HG03457 (cell line): ENCODE results near the gene RPS19.
"Not testable (repeated sequence)": the region's sequence is repeated elsewhere in the genome, so short reads cannot be mapped to it uniquely, and the experiment has no call there.

ENCODE experiments used
- ATAC-seq: cut with Tn5 transposase; IDR thresholded peaks from one replicate; pipeline ENCODE4 v1.9.1; 2021; ENCODE audit warnings: moderate number of reproducible peaks; ENCODE audit not compliant: unreplicated experiment

The RPS19 gene

GRCh38 chr19:41912899-41913537 is 53.0 kb downstream of the RPS19 start:
- ATAC-seq, result no peak

- ATAC-seq, result no peak
Observed at GRCh38 chr19:41913538-41914423, 53.7 kb downstream of the RPS19 start.

GRCh38 chr19:41914424-41914834 is 54.4 kb downstream of the RPS19 start:
- not testable (repeated sequence) for ATAC-seq

GRCh38 chr19:41915021-41915775 is 55.1 kb downstream of the RPS19 start:
- ATAC-seq, result no peak

GRCh38 chr19:41915776-41916414 is 55.8 kb downstream of the RPS19 start:
- ATAC-seq, result no peak

GRCh38 chr19:41917676-41918075 is 57.6 kb downstream of the RPS19 start:
- ATAC-seq, result no peak

- no peak for ATAC-seq
Observed at GRCh38 chr19:41918095-41918494, 58.0 kb downstream of the RPS19 start.

GRCh38 chr19:41918653-41919244 is 58.7 kb downstream of the RPS19 start:
- ATAC-seq, result no peak

- no peak for ATAC-seq
Observed at GRCh38 chr19:41919948-41920712, 60.1 kb downstream of the RPS19 start.

- no peak for ATAC-seq
Observed at GRCh38 chr19:41920882-41921576, 61.0 kb downstream of the RPS19 start.

- ATAC-seq, result no peak
Observed at GRCh38 chr19:41921577-41922576, 61.8 kb downstream of the RPS19 start.
